ENCODE measurements around the gene PARN. TPM values are rescaled to one million over a fixed set of nuclear protein-coding genes. Genes with fewer than 3 reads are reported as not detected.

The PARN gene
- total and polyA plus RNA-seq, 2 donors, result 20.4 to 24.8 TPM

DNA sequence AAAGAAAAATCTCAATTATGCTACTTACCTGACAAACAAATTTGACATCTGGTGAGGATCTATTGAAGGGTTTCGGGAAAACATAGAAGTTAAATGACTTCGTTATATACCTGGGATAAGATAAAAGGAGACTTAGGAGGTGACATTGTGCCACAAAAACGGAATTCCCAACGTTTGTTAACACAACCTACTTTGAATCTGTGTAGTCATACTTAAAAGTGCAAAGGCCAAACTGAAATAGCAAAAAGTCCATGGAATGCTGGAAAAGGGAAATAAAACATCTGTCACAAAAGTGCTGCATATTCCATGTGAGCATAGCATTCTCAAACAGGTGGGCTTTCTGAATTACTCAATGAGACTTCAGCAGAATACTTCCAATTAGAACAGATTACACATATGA is 3.0 kb downstream of the PARN start:
- Histone ChIP-seq H3K4me1 (ENCODE audit: control insufficient read depth in 2 of 2, insufficient read depth in 2 of 2, low read length in 2 of 2) (peaks cover 12 to 19% of the 10 kb centered on the region in 2 donors), H3K27ac (ENCODE audit: low read depth in 1 of 2, low read length in 1 of 2) (no peak overlapping the region), H3K27me3 (ENCODE audit: control insufficient read depth in 2 of 2, insufficient read depth in 1 of 2, low read length in 1 of 2) (no peaks in the 10 kb centered on the region), H3K9me3 (ENCODE audit: control insufficient read depth in 2 of 2, insufficient read depth in 1 of 2, low read length in 1 of 2) (peaks cover 0 to 5% of the 10 kb centered on the region in 2 donors), H3K4me3 (ENCODE audit: low read length in 2 of 2) (no peak overlapping the region), H3K36me3 (ENCODE audit: control insufficient read depth in 2 of 2, insufficient read depth in 2 of 2, low read length in 1 of 2) (peaks cover 20 to 29% of the 10 kb centered on the region in 2 donors)
- DNase-seq (ENCODE audit: low read depth in 6 of 9, low spot score in 9 of 9), result no peak
- WGBS, result 97% methylated on average over 4 of the region's 4 CpGs

DNA sequence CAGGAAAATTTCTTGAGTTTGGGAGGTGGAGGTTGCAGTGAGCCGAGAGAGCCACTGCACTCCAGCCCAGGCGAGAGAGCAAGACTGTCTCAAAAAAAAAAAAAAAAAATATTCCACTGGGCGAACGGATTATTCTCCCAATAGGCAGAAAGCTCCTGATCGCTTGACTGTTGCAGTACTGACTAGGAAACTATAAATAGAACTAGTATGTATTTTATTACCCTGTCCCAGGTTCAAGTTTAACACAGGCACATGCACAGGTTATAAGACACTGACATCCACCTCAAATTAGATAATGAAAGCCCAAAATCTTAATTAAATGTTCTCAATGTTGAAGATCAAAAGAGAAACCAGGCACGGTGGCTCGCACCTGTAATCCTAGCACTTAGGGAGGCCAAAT is 11.5 kb downstream of the PARN start:
- Histone ChIP-seq H3K4me1 (ENCODE audit: control insufficient read depth in 2 of 2, insufficient read depth in 2 of 2, low read length in 2 of 2) (no peaks in the 10 kb centered on the region), H3K36me3 (ENCODE audit: control insufficient read depth in 2 of 2, insufficient read depth in 2 of 2, low read length in 1 of 2) (peaks cover 48 to 49% of the 10 kb centered on the region in 2 donors), H3K27me3 (ENCODE audit: control insufficient read depth in 2 of 2, insufficient read depth in 1 of 2, low read length in 1 of 2) (no peaks in the 10 kb centered on the region), H3K9me3 (ENCODE audit: control insufficient read depth in 2 of 2, insufficient read depth in 1 of 2, low read length in 1 of 2) (no peaks in the 10 kb centered on the region), H3K4me3 (ENCODE audit: low read length in 2 of 2) (no peak overlapping the region), H3K27ac (ENCODE audit: low read depth in 1 of 2, low read length in 1 of 2) (no peak overlapping the region)
- WGBS, result 99% methylated on average over 7 of the region's 7 CpGs
- DNase-seq (ENCODE audit: low read depth in 6 of 9, low spot score in 9 of 9), result no peak

- Histone ChIP-seq H3K4me1 (ENCODE audit: control insufficient read depth in 2 of 2, insufficient read depth in 2 of 2, low read length in 2 of 2) (no peaks in the 10 kb centered on the region), H3K27ac (ENCODE audit: low read depth in 1 of 2, low read length in 1 of 2) (no peak overlapping the region), H3K9me3 (ENCODE audit: control insufficient read depth in 2 of 2, insufficient read depth in 1 of 2, low read length in 1 of 2) (no peaks in the 10 kb centered on the region), H3K36me3 (ENCODE audit: control insufficient read depth in 2 of 2, insufficient read depth in 2 of 2, low read length in 1 of 2) (peaks cover 43 to 51% of the 10 kb centered on the region in 2 donors), H3K27me3 (ENCODE audit: control insufficient read depth in 2 of 2, insufficient read depth in 1 of 2, low read length in 1 of 2) (no peaks in the 10 kb centered on the region), H3K4me3 (ENCODE audit: low read length in 2 of 2) (no peak overlapping the region)
- WGBS, result 97% methylated on average over 4 of the region's 4 CpGs
- DNase-seq (ENCODE audit: low read depth in 6 of 9, low spot score in 9 of 9), result no peak
These were observed 13.8 kb downstream of the PARN start for GRCh38 chr16:14616280-14616679.

DNA sequence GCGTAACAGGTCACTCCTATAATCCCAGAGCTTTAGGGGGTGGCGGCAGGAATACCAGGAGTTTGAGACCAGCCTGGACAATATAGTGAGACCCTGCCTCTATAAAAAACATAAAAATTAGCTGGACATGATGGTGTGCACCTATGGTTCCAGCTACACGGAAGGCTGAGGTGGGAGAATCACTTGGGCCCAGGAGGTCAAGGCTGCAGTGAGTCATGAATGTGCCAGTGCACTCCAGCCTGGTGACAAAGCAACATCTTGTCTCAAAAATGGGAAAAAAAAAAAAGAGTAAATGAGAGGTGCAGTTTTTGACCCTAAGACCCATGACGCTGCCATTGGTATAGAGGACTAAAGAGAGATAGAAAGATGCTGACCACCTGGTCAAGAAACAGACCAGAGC is 16.1 kb downstream of the PARN start:
- Histone ChIP-seq H3K27me3 (ENCODE audit: control insufficient read depth in 2 of 2, insufficient read depth in 1 of 2, low read length in 1 of 2) (no peaks in the 10 kb centered on the region), H3K27ac (ENCODE audit: low read depth in 1 of 2, low read length in 1 of 2) (no peak overlapping the region), H3K4me1 (ENCODE audit: control insufficient read depth in 2 of 2, insufficient read depth in 2 of 2, low read length in 2 of 2) (no peaks in the 10 kb centered on the region), H3K9me3 (ENCODE audit: control insufficient read depth in 2 of 2, insufficient read depth in 1 of 2, low read length in 1 of 2) (no peaks in the 10 kb centered on the region), H3K4me3 (ENCODE audit: low read length in 2 of 2) (no peak overlapping the region), H3K36me3 (ENCODE audit: control insufficient read depth in 2 of 2, insufficient read depth in 2 of 2, low read length in 1 of 2) (peaks cover 52 to 54% of the 10 kb centered on the region in 2 donors)
- DNase-seq (ENCODE audit: low read depth in 6 of 9, low spot score in 9 of 9), result no peak
- WGBS, result 98% methylated on average over 4 of the region's 4 CpGs

- no peaks in the 10 kb centered on the region for H3K4me1 ChIP-seq (ENCODE audit: control insufficient read depth in 2 of 2, insufficient read depth in 2 of 2, low read length in 2 of 2)
- 98% methylated on average over 14 of the region's 14 CpGs for WGBS
- no peaks in the 10 kb centered on the region for H3K9me3 ChIP-seq (ENCODE audit: control insufficient read depth in 2 of 2, insufficient read depth in 1 of 2, low read length in 1 of 2)
- H3K27me3 ChIP-seq (ENCODE audit: control insufficient read depth in 2 of 2, insufficient read depth in 1 of 2, low read length in 1 of 2), result no peaks in the 10 kb centered on the region
- no peak overlapping the region for H3K27ac ChIP-seq (ENCODE audit: low read depth in 1 of 2, low read length in 1 of 2)
- peaks cover 62% of the 10 kb centered on the region in 2 donors for H3K36me3 ChIP-seq (ENCODE audit: control insufficient read depth in 2 of 2, insufficient read depth in 2 of 2, low read length in 1 of 2)
- DNase-seq (ENCODE audit: low read depth in 6 of 9, low spot score in 9 of 9), result no peak
- no peak overlapping the region for H3K4me3 ChIP-seq (ENCODE audit: low read length in 2 of 2)
These were observed 18.4 kb downstream of the PARN start for GRCh38 chr16:14611660-14612059.

DNA sequence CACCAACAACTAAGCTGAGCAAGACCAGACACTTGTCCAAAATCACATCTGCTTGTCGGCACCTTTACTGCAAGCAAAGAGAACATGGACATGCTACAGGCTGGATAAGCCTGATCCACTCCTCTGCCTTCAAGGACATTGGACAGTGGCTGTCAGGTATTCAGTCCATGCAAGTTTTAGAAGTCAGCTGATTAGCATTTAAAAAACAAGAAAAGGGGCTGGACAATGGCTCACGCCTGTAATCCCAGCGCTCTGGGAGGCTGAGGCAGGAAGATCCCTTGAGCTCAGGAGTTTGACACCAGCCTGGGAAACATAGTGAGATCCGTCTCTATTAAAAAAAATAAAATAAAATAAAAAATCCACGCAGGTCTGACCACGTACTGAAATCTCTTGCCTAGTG is 20.3 kb downstream of the PARN start:
- WGBS, result 97% methylated on average over 6 of the region's 6 CpGs
- no peaks in the 10 kb centered on the region for H3K4me1 ChIP-seq (ENCODE audit: control insufficient read depth in 2 of 2, insufficient read depth in 2 of 2, low read length in 2 of 2)
- H3K4me3 ChIP-seq (ENCODE audit: low read length in 2 of 2), result no peak overlapping the region
- peaks cover 54 to 57% of the 10 kb centered on the region in 2 donors for H3K36me3 ChIP-seq (ENCODE audit: control insufficient read depth in 2 of 2, insufficient read depth in 2 of 2, low read length in 1 of 2)
- no peaks in the 10 kb centered on the region for H3K27me3 ChIP-seq (ENCODE audit: control insufficient read depth in 2 of 2, insufficient read depth in 1 of 2, low read length in 1 of 2)
- no peak for DNase-seq (ENCODE audit: low read depth in 6 of 9, low spot score in 9 of 9)
- H3K9me3 ChIP-seq (ENCODE audit: control insufficient read depth in 2 of 2, insufficient read depth in 1 of 2, low read length in 1 of 2), result no peaks in the 10 kb centered on the region
- no peak overlapping the region for H3K27ac ChIP-seq (ENCODE audit: low read depth in 1 of 2, low read length in 1 of 2)

DNA sequence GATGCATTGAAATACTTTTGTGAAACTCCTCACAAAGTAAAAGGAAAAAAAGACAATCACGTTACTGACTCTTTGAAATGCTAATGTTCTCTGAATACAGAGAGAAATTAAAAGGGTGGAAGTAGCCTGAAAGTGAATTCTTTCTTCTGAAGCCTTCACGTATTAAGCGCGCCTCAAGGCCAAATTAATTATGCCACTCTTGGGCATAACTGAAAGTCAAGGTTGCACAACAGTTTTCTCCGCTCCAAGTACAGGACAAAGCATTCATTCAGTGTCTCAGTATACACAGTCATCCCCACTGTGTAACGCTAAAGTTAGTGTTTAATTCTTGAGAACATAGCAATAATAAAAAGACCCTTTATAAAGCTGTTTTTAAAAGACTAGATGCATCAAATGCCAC is 21.5 kb downstream of the PARN start:
- Histone ChIP-seq H3K4me3 (ENCODE audit: low read length in 2 of 2) (no peak overlapping the region), H3K9me3 (ENCODE audit: control insufficient read depth in 2 of 2, insufficient read depth in 1 of 2, low read length in 1 of 2) (no peaks in the 10 kb centered on the region), H3K27ac (ENCODE audit: low read depth in 1 of 2, low read length in 1 of 2) (no peak overlapping the region), H3K36me3 (ENCODE audit: control insufficient read depth in 2 of 2, insufficient read depth in 2 of 2, low read length in 1 of 2) (peaks cover 45 to 52% of the 10 kb centered on the region in 2 donors), H3K4me1 (ENCODE audit: control insufficient read depth in 2 of 2, insufficient read depth in 2 of 2, low read length in 2 of 2) (no peaks in the 10 kb centered on the region), H3K27me3 (ENCODE audit: control insufficient read depth in 2 of 2, insufficient read depth in 1 of 2, low read length in 1 of 2) (no peaks in the 10 kb centered on the region)
- WGBS, result 96% methylated on average over 6 of the region's 6 CpGs
- no peak for DNase-seq (ENCODE audit: low read depth in 6 of 9, low spot score in 9 of 9)

- DNase-seq (ENCODE audit: low read depth in 6 of 9, low spot score in 9 of 9), result no peak
- no peak overlapping the region for H3K4me3 ChIP-seq (ENCODE audit: low read length in 2 of 2)
- peaks cover 47 to 52% of the 10 kb centered on the region in 2 donors for H3K36me3 ChIP-seq (ENCODE audit: control insufficient read depth in 2 of 2, insufficient read depth in 2 of 2, low read length in 1 of 2)
- 96% methylated on average over 4 of the region's 4 CpGs for WGBS
- H3K27me3 ChIP-seq (ENCODE audit: control insufficient read depth in 2 of 2, insufficient read depth in 1 of 2, low read length in 1 of 2), result no peaks in the 10 kb centered on the region
- H3K4me1 ChIP-seq (ENCODE audit: control insufficient read depth in 2 of 2, insufficient read depth in 2 of 2, low read length in 2 of 2), result no peaks in the 10 kb centered on the region
- no peak overlapping the region for H3K27ac ChIP-seq (ENCODE audit: low read depth in 1 of 2, low read length in 1 of 2)
- H3K9me3 ChIP-seq (ENCODE audit: control insufficient read depth in 2 of 2, insufficient read depth in 1 of 2, low read length in 1 of 2), result no peaks in the 10 kb centered on the region
These were observed 21.9 kb downstream of the PARN start for GRCh38 chr16:14608111-14608566.

DNA sequence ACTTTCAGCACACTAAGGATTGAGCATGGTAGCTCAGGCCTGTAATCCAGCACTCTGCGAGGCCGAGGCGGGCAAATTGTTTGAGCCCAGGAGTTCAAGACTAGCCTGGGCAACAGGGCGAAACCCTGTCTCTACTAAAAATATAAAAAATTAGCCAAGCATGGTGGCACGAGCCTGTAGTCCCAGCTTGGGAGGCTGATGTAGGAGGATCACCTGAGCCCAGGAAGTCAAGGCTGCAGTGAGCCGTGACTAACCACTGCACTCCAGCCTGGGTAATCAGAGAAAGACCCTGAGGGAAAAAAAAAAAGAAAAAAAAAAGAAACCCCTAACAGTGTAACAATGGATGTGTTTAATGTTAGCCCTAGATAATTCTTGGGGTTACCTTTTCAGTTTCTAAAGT is 24.0 kb downstream of the PARN start:
- peaks cover 53 to 60% of the 10 kb centered on the region in 2 donors for H3K36me3 ChIP-seq (ENCODE audit: control insufficient read depth in 2 of 2, insufficient read depth in 2 of 2, low read length in 1 of 2)
- H3K4me3 ChIP-seq (ENCODE audit: low read length in 2 of 2), result no peak overlapping the region
- no peak for DNase-seq (ENCODE audit: low read depth in 6 of 9, low spot score in 9 of 9)
- no peaks in the 10 kb centered on the region for H3K9me3 ChIP-seq (ENCODE audit: control insufficient read depth in 2 of 2, insufficient read depth in 1 of 2, low read length in 1 of 2)
- H3K4me1 ChIP-seq (ENCODE audit: control insufficient read depth in 2 of 2, insufficient read depth in 2 of 2, low read length in 2 of 2), result no peaks in the 10 kb centered on the region
- 84% methylated on average over 6 of the region's 6 CpGs for WGBS
- H3K27me3 ChIP-seq (ENCODE audit: control insufficient read depth in 2 of 2, insufficient read depth in 1 of 2, low read length in 1 of 2), result no peaks in the 10 kb centered on the region
- no peak overlapping the region for H3K27ac ChIP-seq (ENCODE audit: low read depth in 1 of 2, low read length in 1 of 2)
